K562 (cell line): ENCODE results near the gene ASB13. TPM values are rescaled to one million over a fixed set of nuclear protein-coding genes. Genes with fewer than 3 reads are reported as not detected.

Experiments used
- CLOCK ChIP-seq: fragments of 250-450 bp; sonication (Bioruptor Pico); IDR thresholded peaks from 2 replicates; pipeline ENCODE4 v1.4.0; 2020; ENCODE audit warnings: mild to moderate bottlenecking, moderate library complexity, borderline replicate concordance
- ELF2 ChIP-seq: fragments of 250-450 bp; sonication (Bioruptor Pico); IDR thresholded peaks from 2 replicates; pipeline ENCODE4 v1.5.0; 2021; ENCODE audit warnings: mild to moderate bottlenecking
- FOXK2 ChIP-seq, 2 experiments: fragments of 450-650 bp; IDR thresholded peaks in 1 of 2; conservative IDR thresholded peaks in 1 of 2; 2 replicates each; pipeline ENCODE4 v1.6.1; 2016; ENCODE audit warnings: low read depth in 2 of 2, mild to moderate bottlenecking in 1 of 2
- GABPB1 ChIP-seq: sonication (generic); formaldehyde crosslinking; IDR thresholded peaks from 2 replicates; pipeline ENCODE4 v1.8.0; 2022; ENCODE audit warnings: mild to moderate bottlenecking, missing genetic modification reagents
- HDAC1 ChIP-seq, 2 experiments: fragments of 450-650 bp; IDR thresholded peaks; 2 replicates each; pipeline ENCODE4 v1.6.1; 2016 to 2017; ENCODE audit warnings: inconsistent platforms in 1 of 2, mild to moderate bottlenecking in 1 of 2, moderate library complexity in 1 of 2
- ID3 ChIP-seq, 2 experiments: fragments of 250-450 bp in 1 of 2; fragments of 450-650 bp in 1 of 2; sonication (Bioruptor Pico) in 1 of 2; IDR thresholded peaks; 2 replicates each; pipeline versions ENCODE4 v1.6.1 to v1.8.0; 2016 to 2021; ENCODE audit warnings: mild to moderate bottlenecking in 2 of 2, moderate library complexity in 2 of 2, missing compliant biosample characterization in 1 of 2, missing genetic modification characterization in 1 of 2
- KDM5B ChIP-seq: fragments of 200-600 bp; sonication (generic); IDR thresholded peaks from 2 replicates; pipeline ENCODE4 v1.6.1; 2012; ENCODE audit warnings: low read depth, mild to moderate bottlenecking, moderate library complexity, low read length, control low read depth, inconsistent platforms; ENCODE audit not compliant: insufficient replicate concordance
- LCOR ChIP-seq: sonication (generic); formaldehyde crosslinking; IDR thresholded peaks from 2 replicates; pipeline ENCODE4 v1.8.0; 2022; ENCODE audit warnings: mild to moderate bottlenecking, missing genetic modification reagents
- MXD1 ChIP-seq: fragments of 250-450 bp; sonication (Bioruptor Pico); IDR thresholded peaks from 2 replicates; pipeline ENCODE4 v1.8.0; 2021; ENCODE audit warnings: borderline replicate concordance, mild to moderate bottlenecking, moderate library complexity; ENCODE audit not compliant: poor library complexity, severe bottlenecking
- POLR2B ChIP-seq: fragments of 450-650 bp; IDR thresholded peaks from 2 replicates; pipeline ENCODE4 v1.6.1; 2018; ENCODE audit warnings: low read depth; ENCODE audit not compliant: partially characterized antibody
- PREB ChIP-seq: sonication (generic); formaldehyde crosslinking; IDR thresholded peaks from 2 replicates; pipeline ENCODE4 v1.8.1; 2023; ENCODE audit warnings: mild to moderate bottlenecking, missing genetic modification reagents
- PTRF ChIP-seq: fragments of 450-650 bp; IDR thresholded peaks from 2 replicates; pipeline ENCODE4 v1.6.1; 2016; ENCODE audit warnings: mild to moderate bottlenecking, missing genetic modification characterization, missing compliant biosample characterization
- RAD21 ChIP-seq, 2 experiments: fragments of 250-450 bp in 1 of 2; fragments of 450-650 bp in 1 of 2; sonication (Bioruptor Pico) in 1 of 2; formaldehyde crosslinking in 1 of 2; IDR thresholded peaks in 1 of 2; conservative IDR thresholded peaks in 1 of 2; 2 replicates each; pipeline versions ENCODE4 v1.4.0 to v1.8.0; 2020 to 2022; ENCODE audit warnings: mild to moderate bottlenecking in 2 of 2, moderate library complexity in 1 of 2
- SRF ChIP-seq, 2 experiments: fragments of 250-450, 450-650 bp in 1 of 2; sonication (Bioruptor Pico) in 1 of 2; sonication (generic) in 1 of 2; formaldehyde crosslinking; IDR thresholded peaks; 2 replicates each; pipeline versions ENCODE4 v1.5.0 to v1.5.1; 2020 to 2022; ENCODE audit warnings: mild to moderate bottlenecking in 1 of 2, missing genetic modification reagents in 1 of 2
- TCF3 ChIP-seq: sonication (generic); formaldehyde crosslinking; IDR thresholded peaks from 2 replicates; pipeline ENCODE4 v1.4.0; 2020; ENCODE audit warnings: mild to moderate bottlenecking, missing genetic modification reagents
- ZNF12 ChIP-seq: sonication (generic); formaldehyde crosslinking; IDR thresholded peaks from 2 replicates; pipeline ENCODE4 v1.4.0; 2020; ENCODE audit warnings: mild to moderate bottlenecking, missing genetic modification reagents
- ZNF253 ChIP-seq: fragments of 250-450 bp; sonication (Bioruptor Pico); conservative IDR thresholded peaks from 2 replicates; pipeline ENCODE4 v1.6.1; 2021; ENCODE audit warnings: mild to moderate bottlenecking
- ZNF431 ChIP-seq: sonication (generic); formaldehyde crosslinking; IDR thresholded peaks from 2 replicates; pipeline ENCODE4 v1.8.0; 2022; ENCODE audit warnings: mild to moderate bottlenecking, missing genetic modification reagents
- ZNF445 ChIP-seq: fragments of 250-450 bp; sonication (Bioruptor Pico); IDR thresholded peaks from 2 replicates; pipeline ENCODE4 v1.4.0; 2020; ENCODE audit warnings: low read depth, mild to moderate bottlenecking, moderate library complexity
- ZNF512 ChIP-seq: IDR thresholded peaks from 2 replicates; pipeline ENCODE4 v1.6.1; 2016; ENCODE audit warnings: missing genetic modification characterization, missing compliant biosample characterization
- polyA plus RNA-seq, 8 experiments: library from polyadenylated mRNA; depleted of rRNA in 4 of 8; stranded (reverse) in 5 of 8; unstranded in 3 of 8; fragments of >200 nt; fragmentation: Nextera tagmentation in 2 of 8; fragmentation: Illumina TruSeq in 1 of 8; extraction: Ambion mirVana in 2 of 8; extraction: Trizol in 1 of 8; gene quantifications; 2 replicates each; pipeline versions ENCODE4 v1.2.1 to v1.2.3, GENCODE V29; 2011 to 2014; ENCODE audit warnings: inconsistent platforms in 1 of 8, missing spikeins in 1 of 8
- total RNA-seq, 7 experiments: library from RNA; depleted of rRNA in 6 of 7; stranded (reverse); fragments of >200 nt in 6 of 7; fragmentation: Illumina TruSeq in 2 of 7; extraction: Trizol in 2 of 7; gene quantifications; 2 replicates each; pipeline versions ENCODE4 v1.2.1 to v1.2.3, GENCODE V29; 2011 to 2021; ENCODE audit warnings: low replicate concordance in 1 of 7

Gene ASB13
- total and polyA plus RNA-seq, 9 of the 15 experiments (the other 6 are each of a cell fraction or from before 2014, with no cell fraction given) = 5.2 to 28.8 (median 16.9) TPM

GRCh38 chr10:5684318-5684970, 18.0 kb upstream of the ASB13 start, which contains the start of gene TASOR2 (continued):
- TF ChIP-seq LCOR (CRISPR knock-in tag) (peak; percentile 99), ZNF445 (CRISPR knock-in tag) (no peak), ZNF12 (peak; percentile 58; the same call in 1 of the 2 replicates), GABPB1 (CRISPR knock-in tag) (peak; percentile 97), SRF (CRISPR knock-in tag; IDR thresholded peaks at IDR 0.05) (peak; percentile 71 to 84; a peak in 3 of 4 replicates), PTRF (tag) (peak; percentile 77), PREB (CRISPR knock-in tag) (0 out of 2 replicates have a peak, but pooled peaks have one; percentile 20), TCF3 (CRISPR knock-in tag) (0 out of 2 replicates have a peak, but pooled peaks have one; percentile 5), KDM5B (peak; percentile 9), MXD1 (CRISPR knock-in tag) (peak; percentile 78), ELF2 (no peak), ZNF253 (CRISPR knock-in tag) (no peak), HDAC1 (IDR thresholded peaks at IDR 0.05) (peak in 1 of 2 experiments; percentile 71; a peak in 1 of 4 replicates), ID3 (CRISPR knock-in tag; IDR thresholded peaks at IDR 0.05) (no peak), ID3 (tag; IDR thresholded peaks at IDR 0.05) (peak; percentile 93), RAD21 (CRISPR knock-in tag; conservative IDR thresholded peaks at IDR 0.05 in 1 of 2, IDR thresholded peaks at IDR 0.05 in 1 of 2) (no peak), POLR2B (peak; percentile 78), CLOCK (peak; percentile 57; the same call in 1 of the 2 replicates), ZNF431 (peak; percentile 91), FOXK2 (conservative IDR thresholded peaks at IDR 0.05 in 1 of 2, IDR thresholded peaks at IDR 0.05 in 1 of 2; ENCODE audit: low read depth in 2 of 2) (peak; percentile 80 to 82), ZNF512 (tag) (no peak)
